GM10266 (cell line): ENCODE measurements around the gene THSD4.

Experiments used
- DNase-seq: peaks from one replicate; pipeline ENCODE4 v3.0.0; 2012; ENCODE audit errors: extremely low spot score
- CTCF ChIP-seq: IDR thresholded peaks from 2 replicates; pipeline ENCODE4 v1.5.1; 2012; ENCODE audit warnings: mild to moderate bottlenecking, low read depth; ENCODE audit not compliant: control insufficient read depth, insufficient read depth; ENCODE audit errors: missing control alignments

The THSD4 gene

GRCh38 chr15:71595846-71596553 is 480.7 kb downstream of the THSD4 start:
- no peak for TF ChIP-seq CTCF
- no peak for DNase-seq

- DNase-seq, result no peak
- no peak for TF ChIP-seq CTCF
These were observed 481.4 kb downstream of the THSD4 start for GRCh38 chr15:71596672-71597071.

- DNase-seq, result no peak
- no peak for TF ChIP-seq CTCF
These were observed 481.9 kb downstream of the THSD4 start for GRCh38 chr15:71597126-71597525.

GRCh38 chr15:71597637-71598036 is 482.4 kb downstream of the THSD4 start:
- DNase-seq, result no peak
- TF ChIP-seq CTCF, result no peak

- DNase-seq, result no peak
- no peak for TF ChIP-seq CTCF
These were observed 483.5 kb downstream of the THSD4 start for GRCh38 chr15:71598741-71599140.

- DNase-seq, result no peak
- no peak for TF ChIP-seq CTCF
These were observed 484.3 kb downstream of the THSD4 start for GRCh38 chr15:71599418-71600151.

GRCh38 chr15:71600237-71600636 is 485.0 kb downstream of the THSD4 start:
- TF ChIP-seq CTCF, result no peak
- no peak for DNase-seq
